GM18870 (cell line): Measurements from ENCODE around the gene ZMPSTE24.
"Not testable (repeated sequence)": the region's sequence is repeated elsewhere in the genome, so short reads cannot be mapped to it uniquely, and the experiment has no call there.

Experiments
- ATAC-seq: cut with Tn5 transposase; IDR thresholded peaks from one replicate; pipeline ENCODE4 v1.9.1; 2021; ENCODE audit warnings: moderate library complexity; ENCODE audit not compliant: unreplicated experiment

ZMPSTE24 gene

GRCh38 chr1:40316595-40317393 lies 58.8 kb downstream of the ZMPSTE24 start, which contains the start of gene COL9A2:
Gene COL9A2, minus strand, starts transcription at chr1:40317286. Its CDS starts 89 bp downstream, at chr1:40317197.
- ATAC-seq = no peak

GRCh38 chr1:40317394-40318074 lies 59.5 kb downstream of the ZMPSTE24 start:
- ATAC-seq = no peak

GRCh38 chr1:40318476-40318875 lies 60.4 kb downstream of the ZMPSTE24 start:
- no peak for ATAC-seq

GRCh38 chr1:40318970-40319621 lies 61.1 kb downstream of the ZMPSTE24 start:
- ATAC-seq = no peak

GRCh38 chr1:40331403-40331802 lies 73.4 kb downstream of the ZMPSTE24 start:
- ATAC-seq = not testable (repeated sequence)

- ATAC-seq = no peak
Measured at GRCh38 chr1:40332695-40333094, 74.7 kb downstream of the ZMPSTE24 start.

- ATAC-seq = no peak
Measured at GRCh38 chr1:40337443-40337842, 79.4 kb downstream of the ZMPSTE24 start.

- ATAC-seq = no peak
Measured at GRCh38 chr1:40338745-40339419, 80.8 kb downstream of the ZMPSTE24 start.

- no peak for ATAC-seq
Measured at GRCh38 chr1:40339420-40340323, 81.6 kb downstream of the ZMPSTE24 start.

GRCh38 chr1:40341491-40342380 lies 83.7 kb downstream of the ZMPSTE24 start:
- ATAC-seq = no peak

- not testable (repeated sequence) for ATAC-seq
Measured at GRCh38 chr1:40342381-40342717, 84.3 kb downstream of the ZMPSTE24 start.
